Kidney capillary endothelial cell (primary cell): ENCODE results near the gene ANKRD11.
"Not testable (repeated sequence)": the region's sequence is repeated elsewhere in the genome, so short reads cannot be mapped to it uniquely, and the experiment has no call there.

ENCODE experiments used
- DNase-seq: peaks from one replicate; pipeline ENCODE4 v3.0.0-alpha.2; 2018; ENCODE audit warnings: low spot score

Gene ANKRD11

GRCh38 chr16:89280546-89281188, 209.7 kb downstream of the ANKRD11 start:
- no peak for DNase-seq

- no peak for DNase-seq
Measured at GRCh38 chr16:89279666-89280481, 210.5 kb downstream of the ANKRD11 start.

GRCh38 chr16:89278441-89279240, 211.7 kb downstream of the ANKRD11 start:
- no peak for DNase-seq

GRCh38 chr16:89277641-89278341, 212.6 kb downstream of the ANKRD11 start:
- DNase-seq: no peak

GRCh38 chr16:89277049-89277448, 213.3 kb downstream of the ANKRD11 start:
- no peak for DNase-seq

- no peak for DNase-seq
Measured at GRCh38 chr16:89275837-89276720, 214.3 kb downstream of the ANKRD11 start.

GRCh38 chr16:89275284-89275584, 215.1 kb downstream of the ANKRD11 start:
- DNase-seq: no peak

GRCh38 chr16:89274561-89275283, 215.6 kb downstream of the ANKRD11 start:
- no peak for DNase-seq

GRCh38 chr16:89273741-89274472, 216.5 kb downstream of the ANKRD11 start:
- no peak for DNase-seq

GRCh38 chr16:89272631-89273030, 217.7 kb downstream of the ANKRD11 start:
- DNase-seq: no peak

GRCh38 chr16:89270666-89271345, 219.6 kb downstream of the ANKRD11 start:
- DNase-seq: no peak

- no peak for DNase-seq
Measured at GRCh38 chr16:89269805-89270665, 220.3 kb downstream of the ANKRD11 start.

GRCh38 chr16:89268987-89269735, 221.2 kb downstream of the ANKRD11 start:
- no peak for DNase-seq

GRCh38 chr16:89268585-89268984, 221.8 kb downstream of the ANKRD11 start:
- no peak for DNase-seq

- not testable (repeated sequence) for DNase-seq
Measured at GRCh38 chr16:89267746-89268145, 222.6 kb downstream of the ANKRD11 start.

GRCh38 chr16:89266521-89267134, 223.7 kb downstream of the ANKRD11 start:
- DNase-seq: no peak

GRCh38 chr16:89265647-89266046, 224.7 kb downstream of the ANKRD11 start:
- no peak for DNase-seq
